ENCODE measurements around the gene ACVRL1. TPM values are rescaled to one million over a fixed set of nuclear protein-coding genes. Genes with fewer than 3 reads are reported as not detected.

ACVRL1 gene
- total RNA-seq, 1 experiment from 2014 or later = not detected

- H3K9ac ChIP-seq (ENCODE audit: extremely low read depth, insufficient read length, low read length) = no peak overlapping the region
- no peak overlapping the region for H2BK120ac ChIP-seq (ENCODE audit: low read depth, low read length, poor library complexity, severe bottlenecking)
- H2BK20ac ChIP-seq (ENCODE audit: low read depth, low read length, poor library complexity, severe bottlenecking) = no peak overlapping the region
- H4K91ac ChIP-seq (ENCODE audit: insufficient read length, low read depth, low read length) = no peak overlapping the region
- no peaks in the 10 kb centered on the region for H3K79me2 ChIP-seq (ENCODE audit: insufficient read depth, low read length)
- H3K4me2 ChIP-seq (ENCODE audit: insufficient read depth, insufficient read length, low read length) = no peak overlapping the region
- Mint-ChIP-seq H3K36me3 (ENCODE audit: insufficient read depth in 1 of 3, low read depth in 3 of 3) (peaks cover 10 to 14% (median 12%) of the 10 kb centered on the region in 3 experiments; a peak in 6 of 7 replicates), H3K9me3 (no peaks in the 10 kb centered on the region), H3K4me1 (peaks cover 29 to 42% of the 10 kb centered on the region in 2 experiments), H3K27me3 (ENCODE audit: low read depth) (no peaks in the 10 kb centered on the region), H3K4me3 (peak overlapping the region in 1 of 2 experiments; percentile 6; a peak in 1 of 5 replicates), H3K27ac (no peak overlapping the region; a peak in 1 of 7 replicates)
- H3K56ac ChIP-seq (ENCODE audit: insufficient read length, low read depth, low read length) = no peak overlapping the region
- no peaks in the 10 kb centered on the region for H3K79me1 ChIP-seq (ENCODE audit: insufficient read depth, low read depth, low read length, poor library complexity, severe bottlenecking)
- H3K4ac ChIP-seq (ENCODE audit: low read depth, low read length) = no peak overlapping the region
- no peaks in the 10 kb centered on the region for H4K20me1 ChIP-seq (ENCODE audit: control insufficient read depth, insufficient read depth, insufficient read length)
- H3K23me2 ChIP-seq (ENCODE audit: insufficient read length, low read depth, low read length, poor library complexity, severe bottlenecking) = no peaks in the 10 kb centered on the region
- peak; percentile 89 for TF ChIP-seq CTCF (conservative IDR thresholded peaks at IDR 0.05)
- no peaks in the 10 kb centered on the region for H3K9me3 ChIP-seq (ENCODE audit: control insufficient read depth, low read depth, low read length)
- H2BK5ac ChIP-seq (ENCODE audit: insufficient read length, low read length) = no peak overlapping the region
- no peak overlapping the region for H3K23ac ChIP-seq (ENCODE audit: insufficient read length, low read depth, low read length)
- no peak overlapping the region for H4K5ac ChIP-seq (ENCODE audit: insufficient read length, low read depth, low read length)
- WGBS (ENCODE audit: extremely low coverage, insufficient read length, low lambda C conversion rate) = 100% methylated on average over 1 of the region's 13 CpGs
- no peak overlapping the region for H2AK5ac ChIP-seq (ENCODE audit: insufficient read length, low read length)
- no peak overlapping the region for H4K8ac ChIP-seq (replicated peaks; ENCODE audit: insufficient read length, low read depth, low read length)
- H3K4me1 ChIP-seq (ENCODE audit: insufficient read depth, low read length) = peaks cover 7% of the 10 kb centered on the region; the same call in 1 of the 2 replicates
- no peak overlapping the region for H3K27ac ChIP-seq (ENCODE audit: insufficient read length, low read depth, low read length)
- H2AFZ ChIP-seq (ENCODE audit: low read length) = no peak overlapping the region
- no peak overlapping the region for H3T11ph ChIP-seq (ENCODE audit: low read length)
- H2BK12ac ChIP-seq (ENCODE audit: insufficient read length, low read depth, low read length) = no peak overlapping the region
- no peak overlapping the region for H3K14ac ChIP-seq (ENCODE audit: insufficient read depth, low read length)
- no peak overlapping the region for H3K18ac ChIP-seq (ENCODE audit: insufficient read length, low read depth, low read length)
- H3K27me3 ChIP-seq (ENCODE audit: insufficient read depth, low read length) = no peaks in the 10 kb centered on the region
- DNase-seq = peak; percentile 68
- no peak overlapping the region for H2BK15ac ChIP-seq (ENCODE audit: low read depth, low read length)
These were observed 63.8 kb downstream of the ACVRL1 start for GRCh38 chr12:51970904-51971646.
